ENCODE results near the gene MASP2.
"Not testable (repeated sequence)": the region's sequence is repeated elsewhere in the genome, so short reads cannot be mapped to it uniquely, and the experiment has no call there.

Gene MASP2

DNA sequence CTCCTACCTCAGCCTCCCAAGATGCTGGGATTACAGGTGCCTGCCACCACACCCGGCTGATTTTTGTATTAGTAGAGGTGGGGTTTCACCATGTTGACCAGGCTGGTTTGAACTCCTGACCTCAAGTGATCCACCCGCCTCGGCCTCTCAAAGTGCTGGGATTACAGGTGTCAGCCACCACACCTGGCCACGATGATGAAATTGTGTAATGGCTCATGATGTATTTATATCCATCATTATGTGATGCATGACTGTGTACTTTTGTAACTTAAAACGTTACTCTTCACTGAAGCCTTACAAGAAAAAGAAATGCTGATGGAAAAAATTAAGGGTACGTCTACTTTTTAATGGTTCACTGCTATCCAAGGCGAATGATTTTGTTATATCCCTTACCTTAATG is 27.1 kb downstream of the MASP2 start:
- DNase-seq (ENCODE audit: insufficient read length, low spot score) (no peak), FAIRE-seq (no peak)
- TF ChIP-seq, protein P1, sequence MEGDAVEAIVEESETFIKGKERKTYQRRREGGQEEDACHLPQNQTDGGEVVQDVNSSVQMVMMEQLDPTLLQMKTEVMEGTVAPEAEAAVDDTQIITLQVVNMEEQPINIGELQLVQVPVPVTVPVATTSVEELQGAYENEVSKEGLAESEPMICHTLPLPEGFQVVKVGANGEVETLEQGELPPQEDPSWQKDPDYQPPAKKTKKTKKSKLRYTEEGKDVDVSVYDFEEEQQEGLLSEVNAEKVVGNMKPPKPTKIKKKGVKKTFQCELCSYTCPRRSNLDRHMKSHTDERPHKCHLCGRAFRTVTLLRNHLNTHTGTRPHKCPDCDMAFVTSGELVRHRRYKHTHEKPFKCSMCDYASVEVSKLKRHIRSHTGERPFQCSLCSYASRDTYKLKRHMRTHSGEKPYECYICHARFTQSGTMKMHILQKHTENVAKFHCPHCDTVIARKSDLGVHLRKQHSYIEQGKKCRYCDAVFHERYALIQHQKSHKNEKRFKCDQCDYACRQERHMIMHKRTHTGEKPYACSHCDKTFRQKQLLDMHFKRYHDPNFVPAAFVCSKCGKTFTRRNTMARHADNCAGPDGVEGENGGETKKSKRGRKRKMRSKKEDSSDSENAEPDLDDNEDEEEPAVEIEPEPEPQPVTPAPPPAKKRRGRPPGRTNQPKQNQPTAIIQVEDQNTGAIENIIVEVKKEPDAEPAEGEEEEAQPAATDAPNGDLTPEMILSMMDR (IDR thresholded peaks at IDR 0.05; ENCODE audit: insufficient read depth, missing control alignments): no peak

DNA sequence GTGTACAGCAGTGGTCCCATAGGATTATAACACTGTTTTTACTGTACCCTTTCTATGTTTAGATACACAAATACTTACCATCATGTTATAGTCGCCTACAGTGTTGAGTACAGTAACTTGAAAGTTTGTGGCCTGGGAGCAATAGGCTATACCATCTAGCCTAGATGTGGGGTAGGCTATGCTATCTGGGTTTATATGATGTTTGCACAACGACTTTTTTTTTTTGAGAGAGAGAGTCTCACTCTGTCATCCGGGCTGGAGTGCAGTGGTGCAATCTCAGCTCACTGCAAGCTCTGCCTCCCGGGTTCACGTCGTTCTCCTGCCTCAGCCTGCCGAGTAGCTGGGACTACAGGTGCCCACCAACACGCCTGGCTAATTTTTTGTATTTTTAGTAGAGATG is 27.7 kb downstream of the MASP2 start:
- DNase-seq (ENCODE audit: insufficient read length, low spot score); FAIRE-seq: not testable (repeated sequence)

DNA sequence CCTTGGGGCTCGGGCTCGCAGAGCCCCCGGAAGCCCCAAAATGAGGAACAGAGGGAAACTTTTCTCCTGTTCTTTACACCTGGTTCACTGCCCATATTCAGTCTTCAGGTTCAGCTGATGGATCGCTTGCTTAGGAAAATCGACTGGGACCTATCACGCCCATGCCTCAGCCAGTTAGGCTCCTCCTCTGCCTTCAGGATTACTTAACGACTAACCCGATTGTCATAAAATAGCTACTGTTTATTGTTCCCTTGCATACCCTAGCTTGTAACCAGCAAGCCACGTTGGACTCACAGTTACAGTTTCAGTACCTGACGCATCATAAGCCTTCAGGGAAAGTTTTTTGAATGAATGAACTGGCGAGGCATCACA is 33.9 kb downstream of the MASP2 start:
- FAIRE-seq (no peak), DNase-seq (ENCODE audit: insufficient read length, low spot score) (no peak)
- TF ChIP-seq, protein P1 (IDR thresholded peaks at IDR 0.05; ENCODE audit: insufficient read depth, missing control alignments): no peak

DNA sequence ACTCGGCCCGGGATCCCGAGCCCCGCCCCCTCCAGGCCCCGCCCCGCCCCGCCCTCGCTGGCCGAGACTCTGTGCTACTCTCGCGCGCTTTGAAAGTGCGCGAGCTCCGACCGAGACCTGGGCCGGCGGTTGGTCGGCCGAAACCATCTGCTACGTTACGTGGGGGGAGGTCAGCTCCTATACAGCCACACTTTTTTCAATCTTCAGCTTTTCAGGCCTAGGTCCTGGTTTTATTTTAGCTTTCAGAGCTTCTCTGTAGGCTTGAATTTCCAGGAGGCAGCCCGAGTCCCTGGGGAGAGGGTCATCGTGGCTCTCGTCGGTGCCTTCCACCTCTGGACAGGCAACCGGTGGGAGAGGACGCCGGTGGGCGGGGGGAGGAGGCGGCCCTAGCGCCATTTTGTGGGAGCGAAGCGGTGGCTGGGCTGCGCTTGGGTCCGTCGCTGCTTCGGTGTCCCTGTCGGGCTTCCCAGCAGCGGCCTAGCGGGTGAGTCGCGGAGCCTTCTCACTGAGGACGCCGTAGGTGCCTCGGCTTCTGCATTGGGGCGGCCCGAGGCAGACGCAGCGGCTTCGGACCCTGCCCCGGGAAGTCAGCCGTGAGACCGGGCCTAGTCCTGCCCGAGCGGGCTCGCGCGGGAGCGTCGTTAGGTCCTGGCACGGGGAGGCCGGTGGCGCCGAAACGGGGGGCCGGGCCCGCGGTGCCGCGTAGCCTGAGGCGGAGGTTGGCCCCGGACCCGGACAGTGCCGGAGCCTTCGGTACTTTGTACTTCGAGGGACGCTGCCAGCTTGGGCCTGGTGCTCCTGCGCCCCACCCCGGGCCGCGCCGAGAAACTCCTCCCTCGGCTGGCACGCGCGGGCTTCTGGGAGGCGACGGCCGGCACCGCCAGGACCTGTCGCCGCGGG is 34.5 kb downstream of the MASP2 start, which contains the start of gene TARDBP:
Gene TARDBP (plus strand): TSS at position 395 of the 900 bp plus-strand sequence. CDS start 1,074 bp downstream, outside the sequence.
- DNase-seq (ENCODE audit: insufficient read length, low spot score): peak; percentile 71
- no peak for FAIRE-seq
- TF ChIP-seq, protein P1 (IDR thresholded peaks at IDR 0.05; ENCODE audit: insufficient read depth, missing control alignments): no peak

DNA sequence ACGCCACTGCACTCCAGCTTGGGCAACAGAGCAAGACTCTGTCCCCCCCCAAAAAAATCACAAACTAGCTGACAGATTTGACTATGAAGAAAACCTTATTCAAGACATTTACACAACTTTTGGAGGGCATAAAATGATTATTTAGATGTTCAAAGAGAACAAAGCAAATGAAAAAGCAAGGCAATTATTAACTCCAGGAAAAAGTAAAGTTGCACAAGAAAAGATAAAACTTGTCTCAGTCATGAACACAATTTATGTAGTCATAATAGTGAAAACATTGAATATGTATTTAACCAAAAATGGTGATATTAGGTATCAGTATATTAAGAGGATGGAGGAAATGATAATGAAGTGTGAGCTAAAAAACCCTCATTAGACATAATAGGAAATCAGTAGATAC is 46.5 kb downstream of the MASP2 start:
- TF ChIP-seq, protein P1 (IDR thresholded peaks at IDR 0.05; ENCODE audit: insufficient read depth, missing control alignments): no peak
- FAIRE-seq: no peak
- DNase-seq (ENCODE audit: insufficient read length, low spot score): no peak

DNA sequence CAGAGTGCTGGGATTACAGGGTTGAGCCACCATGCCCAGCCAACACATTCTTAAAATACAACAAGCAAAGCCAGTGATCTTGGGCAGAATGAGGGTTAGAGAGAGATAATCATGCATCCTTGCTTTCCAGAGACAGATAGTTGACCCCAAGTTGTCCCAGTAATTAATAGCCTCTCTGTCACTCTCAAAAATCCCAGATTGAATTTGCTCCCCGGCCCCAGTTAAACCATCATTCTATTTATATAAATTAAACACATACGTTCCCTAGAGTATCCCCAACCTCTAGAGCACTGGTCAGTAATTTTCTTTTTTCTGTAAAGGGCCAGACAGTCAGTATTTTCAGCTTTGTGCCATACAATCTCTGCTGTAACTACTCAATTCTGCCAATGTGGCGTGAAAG is 50.9 kb downstream of the MASP2 start:
- no peak for FAIRE-seq
- TF ChIP-seq, protein P1 (IDR thresholded peaks at IDR 0.05; ENCODE audit: insufficient read depth, missing control alignments): no peak
- DNase-seq (ENCODE audit: insufficient read length, low spot score): no peak

DNA sequence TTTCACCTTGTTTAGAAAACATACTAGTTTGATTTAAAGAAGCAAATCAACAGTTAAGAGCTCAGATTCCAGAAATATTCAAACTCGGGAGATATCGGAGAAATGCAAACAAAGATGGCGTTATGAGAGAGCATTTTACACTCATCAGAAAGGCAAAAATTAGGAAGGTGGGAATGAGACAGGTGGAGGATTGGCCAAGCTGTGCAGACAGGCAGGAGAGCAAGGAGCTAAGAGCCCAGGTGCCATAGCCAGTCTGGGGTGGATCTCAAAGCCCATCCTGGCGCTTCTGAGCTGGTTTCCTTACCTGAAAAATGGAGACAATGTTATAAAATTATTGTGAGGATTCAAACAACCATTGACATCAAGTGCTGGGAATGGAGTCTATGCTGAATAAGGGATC is 54.2 kb downstream of the MASP2 start:
- no peak for FAIRE-seq
- DNase-seq (ENCODE audit: insufficient read length, low spot score): no peak
- TF ChIP-seq, protein P1 (IDR thresholded peaks at IDR 0.05; ENCODE audit: insufficient read depth, missing control alignments): no peak

DNA sequence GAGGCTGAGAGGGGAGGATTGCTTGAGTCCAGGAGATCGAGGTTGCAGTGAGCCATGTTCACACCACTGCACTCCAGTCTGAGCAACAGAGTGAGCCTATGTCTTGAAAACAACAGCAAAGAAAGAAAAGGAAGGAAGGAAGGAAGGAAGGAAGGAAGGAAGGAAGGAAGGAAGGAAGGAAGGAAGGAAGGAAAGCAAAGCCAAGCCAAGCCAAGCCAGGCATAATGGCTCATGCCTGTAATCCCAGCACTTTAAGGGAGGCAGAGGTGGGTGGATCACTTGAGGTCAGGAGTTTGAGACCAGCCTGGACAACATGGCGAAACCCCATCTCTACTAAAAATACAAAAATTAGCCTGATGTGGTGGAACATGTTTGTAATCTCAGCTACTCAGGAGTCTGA is 55.0 kb downstream of the MASP2 start:
- DNase-seq (ENCODE audit: insufficient read length, low spot score); FAIRE-seq: not testable (repeated sequence)

Measured in D721Med (cell line).